Naive B cell (primary cell): ENCODE results near the gene HNRNPM. TPM values are rescaled to one million over a fixed set of nuclear protein-coding genes. Genes with fewer than 3 reads are reported as not detected.
"Not testable (repeated sequence)": the region's sequence is repeated elsewhere in the genome, so short reads cannot be mapped to it uniquely, and the experiment has no call there.

ENCODE experiments used
- ATAC-seq, 2 donors: fragments of 150-1000 bp; cut with Tn5 transposase; 2 replicates each; pipeline ENCODE4 v1.10.0; 2021; ENCODE audit warnings: low read depth in 2 of 2, mild to moderate bottlenecking in 2 of 2, moderate library complexity in 2 of 2
- DNase-seq: peaks from one replicate; pipeline ENCODE4 v3.0.0; 2022
- H3K27ac Mint-ChIP-seq, 6 donors: one replicate each; pipeline ENCODE4 v1.8.0; 2020 to 2022; ENCODE audit warnings: mild to moderate bottlenecking in 6 of 6, mixed read lengths in 6 of 6, moderate library complexity in 5 of 6, inconsistent platforms in 2 of 6
- H3K27me3 Mint-ChIP-seq, 3 donors: one replicate each; pipeline ENCODE4 v1.8.0; 2021 to 2022; ENCODE audit warnings: mixed read lengths in 3 of 3, mild to moderate bottlenecking in 1 of 3
- H3K36me3 Mint-ChIP-seq, 2 donors: one replicate each; pipeline ENCODE4 v1.8.0; 2020 to 2022; ENCODE audit warnings: mixed read lengths in 2 of 2, inconsistent platforms in 1 of 2, mild to moderate bottlenecking in 1 of 2
- H3K4me1 Mint-ChIP-seq, 3 donors: one replicate each; pipeline ENCODE4 v1.8.0; 2020 to 2022; ENCODE audit warnings: mixed read lengths in 3 of 3, inconsistent platforms in 1 of 3, mild to moderate bottlenecking in 1 of 3, moderate library complexity in 1 of 3
- H3K4me3 Mint-ChIP-seq, 8 donors: one replicate each; pipeline ENCODE4 v1.8.0; 2020 to 2022; ENCODE audit warnings: mild to moderate bottlenecking in 8 of 8, mixed read lengths in 8 of 8, moderate library complexity in 8 of 8, inconsistent platforms in 2 of 8
- H3K9me3 Mint-ChIP-seq, 7 donors: one replicate each; pipeline ENCODE4 v1.8.0; 2020 to 2022; ENCODE audit warnings: mixed read lengths in 7 of 7, mild to moderate bottlenecking in 5 of 7, inconsistent platforms in 2 of 7, moderate library complexity in 1 of 7
- polyA plus RNA-seq, 6 donors: library from polyadenylated mRNA; unstranded; fragments of 300-500 nt; fragmentation: Illumina TruSeq; gene quantifications; one replicate each; pipeline ENCODE4 v1.2.3, GENCODE V29; 2021; ENCODE audit warnings: low read depth in 6 of 6

The HNRNPM gene
- polyA plus RNA-seq, 6 donors from 2014 or later, result 185 to 283 (median 210) TPM

- H3K36me3 Mint-ChIP-seq, result peaks cover 0 to 13% of the 10 kb centered on the region in 2 donors
- H3K27ac Mint-ChIP-seq, result peak overlapping the region in 2 of 6 donors; percentile 44
- no peaks in the 10 kb centered on the region for H3K27me3 Mint-ChIP-seq
- DNase-seq (no peak), ATAC-seq (no peak)
- peaks cover 20 to 25% (median 22%) of the 10 kb centered on the region in 3 donors for H3K4me1 Mint-ChIP-seq
- H3K4me3 Mint-ChIP-seq, result peak overlapping the region in 6 of 8 donors; percentile 0 to 77 (median 40)
- H3K9me3 Mint-ChIP-seq, result no peaks in the 10 kb centered on the region
Measured at GRCh38 chr19:8441725-8442544, 2.8 kb upstream of the HNRNPM start.

- Mint-ChIP-seq H3K4me3 (peak overlapping the region; percentile 87 to 99 (median 96)), H3K27ac (peak overlapping the region; percentile 90 to 99 (median 98)), H3K36me3 (peaks cover 0 to 13% of the 10 kb centered on the region in 2 donors), H3K4me1 (peaks cover 34 to 43% (median 41%) of the 10 kb centered on the region in 3 donors)
- not testable (repeated sequence) for H3K9me3 Mint-ChIP-seq, ATAC-seq, H3K27me3 Mint-ChIP-seq, DNase-seq
Measured at GRCh38 chr19:8444140-8444676, 567 bp upstream of the HNRNPM start.

GRCh38 chr19:8445488-8446001, 770 bp downstream of the HNRNPM start:
- ATAC-seq (peak; percentile 4 to 16), DNase-seq (peak; percentile 44)
- H3K27me3 Mint-ChIP-seq, result no peaks in the 10 kb centered on the region
- peak overlapping the region; percentile 91 to 99 (median 95) for H3K4me3 Mint-ChIP-seq
- H3K27ac Mint-ChIP-seq, result peak overlapping the region; percentile 74 to 97 (median 94)
- H3K36me3 Mint-ChIP-seq, result peaks cover 0 to 13% of the 10 kb centered on the region in 2 donors
- peaks cover 41 to 52% (median 48%) of the 10 kb centered on the region in 3 donors for H3K4me1 Mint-ChIP-seq
- H3K9me3 Mint-ChIP-seq, result no peaks in the 10 kb centered on the region

GRCh38 chr19:8446061-8446709, 1.4 kb downstream of the HNRNPM start:
- H3K27ac Mint-ChIP-seq, result peak overlapping the region; percentile 74 to 97 (median 94)
- no peaks in the 10 kb centered on the region for H3K27me3 Mint-ChIP-seq
- peaks cover 43 to 58% (median 52%) of the 10 kb centered on the region in 3 donors for H3K4me1 Mint-ChIP-seq
- ATAC-seq (no peak), DNase-seq (no peak)
- peak overlapping the region; percentile 91 to 99 (median 95) for H3K4me3 Mint-ChIP-seq
- peaks cover 0 to 13% of the 10 kb centered on the region in 2 donors for H3K36me3 Mint-ChIP-seq
- no peaks in the 10 kb centered on the region for H3K9me3 Mint-ChIP-seq

- Mint-ChIP-seq H3K4me1 (peaks cover 64 to 82% (median 79%) of the 10 kb centered on the region in 3 donors), H3K36me3 (peaks cover 0 to 9% of the 10 kb centered on the region in 2 donors), H3K27me3 (no peaks in the 10 kb centered on the region), H3K27ac (peak overlapping the region in 3 of 6 donors; percentile 12 to 21 (median 19)), H3K4me3 (peak overlapping the region in 4 of 8 donors; percentile 25 to 80 (median 46)), H3K9me3 (no peaks in the 10 kb centered on the region)
- ATAC-seq (no peak), DNase-seq (no peak)
Measured at GRCh38 chr19:8449830-8450229, 5.1 kb downstream of the HNRNPM start.

GRCh38 chr19:8451377-8451776, 6.6 kb downstream of the HNRNPM start:
- H3K4me1 Mint-ChIP-seq, result peaks cover 63 to 88% (median 76%) of the 10 kb centered on the region in 3 donors
- H3K4me3 Mint-ChIP-seq, result peak overlapping the region in 5 of 8 donors; percentile 15 to 66 (median 35)
- H3K36me3 Mint-ChIP-seq, result peaks cover 3 to 5% of the 10 kb centered on the region in 2 donors
- ATAC-seq (no peak), DNase-seq (no peak)
- no peaks in the 10 kb centered on the region for H3K9me3 Mint-ChIP-seq
- H3K27ac Mint-ChIP-seq, result peak overlapping the region in 5 of 6 donors; percentile 40 to 89 (median 70)
- no peaks in the 10 kb centered on the region for H3K27me3 Mint-ChIP-seq

- no peak for DNase-seq
- peak overlapping the region in 2 of 6 donors; percentile 40 to 70 for H3K27ac Mint-ChIP-seq
- peaks cover 62 to 88% (median 71%) of the 10 kb centered on the region in 3 donors for H3K4me1 Mint-ChIP-seq
- no peaks in the 10 kb centered on the region for H3K9me3 Mint-ChIP-seq
- ATAC-seq, result no peak
- peak overlapping the region in 2 of 8 donors; percentile 20 to 66 for H3K4me3 Mint-ChIP-seq
- no peaks in the 10 kb centered on the region for H3K27me3 Mint-ChIP-seq
- peaks cover 6 to 8% of the 10 kb centered on the region in 2 donors for H3K36me3 Mint-ChIP-seq
Measured at GRCh38 chr19:8451885-8452284, 7.1 kb downstream of the HNRNPM start.

- peak overlapping the region in 2 of 6 donors; percentile 21 to 78 for H3K27ac Mint-ChIP-seq
- no peak for DNase-seq
- no peak overlapping the region for H3K4me3 Mint-ChIP-seq
- no peak for ATAC-seq
- no peaks in the 10 kb centered on the region for H3K9me3 Mint-ChIP-seq
- H3K4me1 Mint-ChIP-seq, result peaks cover 56 to 81% (median 64%) of the 10 kb centered on the region in 3 donors
- H3K36me3 Mint-ChIP-seq, result peaks cover 6 to 8% of the 10 kb centered on the region in 2 donors
- no peaks in the 10 kb centered on the region for H3K27me3 Mint-ChIP-seq
Measured at GRCh38 chr19:8452446-8453123, 7.8 kb downstream of the HNRNPM start.

- Mint-ChIP-seq H3K27ac (peak overlapping the region in 3 of 6 donors; percentile 14 to 76 (median 19)), H3K27me3 (no peaks in the 10 kb centered on the region), H3K4me3 (peak overlapping the region in 3 of 8 donors; percentile 12 to 22 (median 18)), H3K9me3 (no peaks in the 10 kb centered on the region), H3K4me1 (peaks cover 55 to 83% (median 63%) of the 10 kb centered on the region in 3 donors), H3K36me3 (peaks cover 6 to 8% of the 10 kb centered on the region in 2 donors)
- DNase-seq (no peak), ATAC-seq (no peak)
Measured at GRCh38 chr19:8453616-8454015, 8.8 kb downstream of the HNRNPM start.

GRCh38 chr19:8454218-8454617, 9.4 kb downstream of the HNRNPM start:
- peak overlapping the region in 2 of 6 donors; percentile 18 to 41 for H3K27ac Mint-ChIP-seq
- peaks cover 51 to 84% (median 58%) of the 10 kb centered on the region in 3 donors for H3K4me1 Mint-ChIP-seq
- no peak for ATAC-seq
- no peak for DNase-seq
- no peaks in the 10 kb centered on the region for H3K27me3 Mint-ChIP-seq
- H3K36me3 Mint-ChIP-seq, result peaks cover 6 to 8% of the 10 kb centered on the region in 2 donors
- peak overlapping the region in 1 of 8 donors; percentile 45 for H3K4me3 Mint-ChIP-seq
- no peaks in the 10 kb centered on the region for H3K9me3 Mint-ChIP-seq

- H3K9me3 Mint-ChIP-seq, result no peaks in the 10 kb centered on the region
Measured at GRCh38 chr19:8455018-8455417, 10.2 kb downstream of the HNRNPM start.

GRCh38 chr19:8456064-8456463, 11.3 kb downstream of the HNRNPM start:
- Mint-ChIP-seq H3K27ac (peak overlapping the region in 2 of 6 donors; percentile 33 to 67), H3K9me3 (no peaks in the 10 kb centered on the region), H3K27me3 (no peaks in the 10 kb centered on the region), H3K4me3 (no peak overlapping the region), H3K36me3 (peaks cover 6 to 8% of the 10 kb centered on the region in 2 donors), H3K4me1 (peaks cover 47 to 85% (median 59%) of the 10 kb centered on the region in 3 donors)
- DNase-seq (no peak), ATAC-seq (no peak)

More at GRCh38 chr19:8455018-8455417, 10.2 kb downstream of the HNRNPM start:
- Mint-ChIP-seq H3K36me3 (peaks cover 6 to 8% of the 10 kb centered on the region in 2 donors), H3K27ac (peak overlapping the region in 1 of 6 donors; percentile 41), H3K4me1 (peaks cover 47 to 87% (median 60%) of the 10 kb centered on the region in 3 donors), H3K27me3 (no peaks in the 10 kb centered on the region), H3K4me3 (peak overlapping the region in 1 of 8 donors; percentile 55)
- no peak for DNase-seq
- no peak for ATAC-seq
